ENCODE data around the gene METTL23. TPM values are rescaled to one million over a fixed set of nuclear protein-coding genes. Genes with fewer than 3 reads are reported as not detected.

METTL23 gene
- polyA plus RNA-seq, 1 donor (not counting 4 experiments of a cell fraction or from before 2014, with no cell fraction given): 48.3 TPM

- H3K9me3 ChIP-seq (ENCODE audit: control insufficient read depth, low read depth, low read length): no peaks in the 10 kb centered on the region
- FAIRE-seq (peak; percentile 92), DNase-seq (ENCODE audit: low read depth, low spot score) (no peak)
- peak overlapping the region; percentile 73 for H3K9ac ChIP-seq (ENCODE audit: control insufficient read depth, extremely low read depth, insufficient read depth, low read length)
- peak overlapping the region; percentile 59 for H3K27ac ChIP-seq (ENCODE audit: control insufficient read depth, insufficient read depth, low read length)
- no peaks in the 10 kb centered on the region for H3K27me3 ChIP-seq (ENCODE audit: control insufficient read depth, extremely low read depth, insufficient read depth, low read length)
- peaks cover 0 to 14% of the 10 kb centered on the region in 2 experiments for H3K36me3 ChIP-seq (ENCODE audit: control insufficient read depth in 2 of 2, extremely low read depth in 1 of 2, insufficient read depth in 2 of 2, low read length in 2 of 2)
- TF ChIP-seq EZH2 (IDR thresholded peaks at IDR 0.05; ENCODE audit: low read length): no peak
- no peak for TF ChIP-seq CTCF (optimal IDR thresholded peaks at IDR 0.05 in 1 of 3, IDR thresholded peaks at IDR 0.05 in 1 of 3, conservative IDR thresholded peaks at IDR 0.05 in 1 of 3; ENCODE audit: extremely low read depth in 1 of 3, insufficient read depth in 2 of 3, low read length in 3 of 3)
- H3K9me1 ChIP-seq (ENCODE audit: control insufficient read depth, extremely low read depth, insufficient read depth, low read length): peaks cover 8% of the 10 kb centered on the region
- H3K79me2 ChIP-seq (ENCODE audit: control insufficient read depth, insufficient read depth, low read length): peaks cover 57% of the 10 kb centered on the region
- peaks cover 3% of the 10 kb centered on the region for H4K20me1 ChIP-seq (ENCODE audit: control insufficient read depth, extremely low read depth, insufficient read depth, low read length)
- H3K4me2 ChIP-seq (ENCODE audit: control insufficient read depth, extremely low read depth, insufficient read depth, low read depth, low read length): peak overlapping the region; percentile 75
- H2AFZ ChIP-seq (ENCODE audit: control insufficient read depth, low read length): peak overlapping the region; percentile 51
- peak overlapping the region in 2 of 3 experiments; percentile 49 to 54 for H3K4me3 ChIP-seq (ENCODE audit: control insufficient read depth in 2 of 3, extremely low read depth in 1 of 3, insufficient read depth in 2 of 3, low read depth in 1 of 3, low read length in 3 of 3)
- peaks cover 36% of the 10 kb centered on the region for H3K4me1 ChIP-seq (ENCODE audit: control insufficient read depth, extremely low read depth, insufficient read depth, low read length)
- dilution Hi-C loops (cut with MboI; ENCODE audit: extremely low pct_ligation_motif_present, low sequenced_read_pairs): no loop called here
Measured at GRCh38 chr17:76700270-76700616, 26.4 kb upstream of the METTL23 start.

DNA sequence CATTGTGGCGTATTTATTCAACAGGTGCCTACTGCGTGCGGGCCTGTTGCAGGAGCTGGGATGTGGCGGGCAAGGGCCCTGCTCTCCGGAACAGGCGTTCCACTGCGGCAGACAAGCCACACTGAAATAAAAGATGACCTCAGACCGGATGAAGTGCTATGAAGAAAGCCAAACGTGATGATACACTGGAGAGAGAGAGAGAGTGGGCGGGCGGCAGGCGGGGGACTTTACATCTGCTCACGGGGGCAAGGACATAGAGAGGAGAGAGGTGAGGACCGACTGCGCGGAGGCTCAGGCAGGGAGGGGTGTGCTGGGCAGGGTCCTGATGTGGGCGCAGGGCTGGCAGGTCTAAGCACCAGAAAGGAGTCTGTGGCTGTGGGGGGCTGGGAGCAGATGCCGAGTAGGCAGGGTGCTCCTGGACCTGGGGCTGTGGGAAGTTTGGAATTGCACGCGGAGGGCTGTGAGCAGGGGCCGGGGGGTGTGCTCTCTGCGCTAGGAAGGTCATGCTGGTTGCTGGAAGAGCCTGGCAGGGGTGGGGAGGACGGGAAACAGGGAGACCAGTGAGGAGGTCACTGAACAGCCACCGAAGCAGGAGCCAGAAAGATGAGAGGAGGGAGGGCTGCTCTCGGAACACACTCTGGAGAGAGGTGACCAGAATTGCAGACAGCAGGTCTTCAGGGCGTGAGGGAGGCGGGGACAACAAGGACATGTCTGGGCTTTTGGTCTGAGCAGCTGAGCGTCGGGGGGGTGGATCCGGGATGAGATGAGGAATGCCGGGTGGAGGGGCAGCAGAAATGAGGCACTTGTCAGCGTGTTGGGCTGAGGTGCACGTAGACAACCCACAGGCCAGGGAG is 25.8 kb upstream of the METTL23 start:
- dilution Hi-C loops (cut with MboI; ENCODE audit: extremely low pct_ligation_motif_present, low sequenced_read_pairs): no loop called here
- FAIRE-seq (peak; percentile 72), DNase-seq (ENCODE audit: low read depth, low spot score) (no peak)
- peaks cover 60% of the 10 kb centered on the region for H3K79me2 ChIP-seq (ENCODE audit: control insufficient read depth, insufficient read depth, low read length)
- peaks cover 0 to 11% of the 10 kb centered on the region in 2 experiments for H3K36me3 ChIP-seq (ENCODE audit: control insufficient read depth in 2 of 2, extremely low read depth in 1 of 2, insufficient read depth in 2 of 2, low read length in 2 of 2)
- H3K4me3 ChIP-seq (ENCODE audit: control insufficient read depth in 2 of 3, extremely low read depth in 1 of 3, insufficient read depth in 2 of 3, low read depth in 1 of 3, low read length in 3 of 3): peak overlapping the region in 2 of 3 experiments; percentile 49 to 54
- H3K27me3 ChIP-seq (ENCODE audit: control insufficient read depth, extremely low read depth, insufficient read depth, low read length): no peaks in the 10 kb centered on the region
- H2AFZ ChIP-seq (ENCODE audit: control insufficient read depth, low read length): peak overlapping the region; percentile 51
- H3K4me2 ChIP-seq (ENCODE audit: control insufficient read depth, extremely low read depth, insufficient read depth, low read depth, low read length): peak overlapping the region; percentile 75
- H3K9ac ChIP-seq (ENCODE audit: control insufficient read depth, extremely low read depth, insufficient read depth, low read length): peak overlapping the region; percentile 73
- peaks cover 3% of the 10 kb centered on the region for H4K20me1 ChIP-seq (ENCODE audit: control insufficient read depth, extremely low read depth, insufficient read depth, low read length)
- peak overlapping the region; percentile 59 for H3K27ac ChIP-seq (ENCODE audit: control insufficient read depth, insufficient read depth, low read length)
- H3K9me3 ChIP-seq (ENCODE audit: control insufficient read depth, low read depth, low read length): no peaks in the 10 kb centered on the region
- no peak for TF ChIP-seq EZH2 (IDR thresholded peaks at IDR 0.05; ENCODE audit: low read length)
- peaks cover 8% of the 10 kb centered on the region for H3K9me1 ChIP-seq (ENCODE audit: control insufficient read depth, extremely low read depth, insufficient read depth, low read length)
- peaks cover 32% of the 10 kb centered on the region for H3K4me1 ChIP-seq (ENCODE audit: control insufficient read depth, extremely low read depth, insufficient read depth, low read length)
